HEK293 (cell line): ENCODE results near the gene CYP4Z1.
"Not testable (repeated sequence)": the region's sequence is repeated elsewhere in the genome, so short reads cannot be mapped to it uniquely, and the experiment has no call there.

Experiments used
- FEZF1 ChIP-seq: fragments of 450-650 bp; formaldehyde crosslinking; IDR thresholded peaks from 2 replicates; pipeline ENCODE4 v1.5.1; 2016; ENCODE audit warnings: missing biosample characterization, missing genetic modification characterization
- KLF16 ChIP-seq: fragments of 450-650 bp; formaldehyde crosslinking; IDR thresholded peaks from 2 replicates; pipeline ENCODE4 v1.5.1; 2017; ENCODE audit warnings: missing biosample characterization, missing genetic modification characterization
- ZNF10 ChIP-seq: fragments of 450-650 bp; formaldehyde crosslinking; IDR thresholded peaks from 2 replicates; pipeline ENCODE4 v1.5.1; 2017; ENCODE audit warnings: missing biosample characterization, missing genetic modification characterization
- ZNF112 ChIP-seq: fragments of 450-650 bp; formaldehyde crosslinking; IDR thresholded peaks from 2 replicates; pipeline ENCODE4 v1.5.0; 2017; ENCODE audit warnings: missing biosample characterization, missing genetic modification characterization
- ZNF184 ChIP-seq: fragments of 450-650 bp; IDR thresholded peaks from 2 replicates; pipeline ENCODE4 v1.5.1; 2018; ENCODE audit warnings: missing biosample characterization, mild to moderate bottlenecking, missing genetic modification characterization
- ZNF223 ChIP-seq: fragments of 450-650 bp; formaldehyde crosslinking; IDR thresholded peaks from 2 replicates; pipeline ENCODE4 v1.5.1; 2016; ENCODE audit warnings: missing biosample characterization, missing genetic modification characterization
- ZNF239 ChIP-seq: fragments of 450-650 bp; formaldehyde crosslinking; IDR thresholded peaks from 2 replicates; pipeline ENCODE4 v1.5.1; 2016; ENCODE audit warnings: missing biosample characterization, missing genetic modification characterization
- ZNF350 ChIP-seq: fragments of 450-650 bp; formaldehyde crosslinking; IDR thresholded peaks from 2 replicates; pipeline ENCODE4 v1.5.0; 2017; ENCODE audit warnings: missing biosample characterization, mild to moderate bottlenecking, missing genetic modification characterization
- ZNF560 ChIP-seq: fragments of 450-650 bp; formaldehyde crosslinking; IDR thresholded peaks from 2 replicates; pipeline ENCODE4 v1.5.1; 2017; ENCODE audit warnings: missing biosample characterization, missing genetic modification characterization, borderline replicate concordance
- ZNF629 ChIP-seq: fragments of 450-650 bp; formaldehyde crosslinking; IDR thresholded peaks from 2 replicates; pipeline ENCODE4 v1.5.1; 2017; ENCODE audit warnings: missing biosample characterization, missing genetic modification characterization
- TF ChIP-seq, protein P1 (sequence below): fragments of 450-650 bp; formaldehyde crosslinking; IDR thresholded peaks from 2 replicates; pipeline ENCODE4 v1.5.1; 2016; ENCODE audit warnings: missing biosample characterization, missing genetic modification characterization
- TF ChIP-seq, protein P2 (sequence below): fragments of 450-650 bp; formaldehyde crosslinking; optimal IDR thresholded peaks from 2 replicates; pipeline ENCODE3; 2016; ENCODE audit warnings: missing biosample characterization, mild to moderate bottlenecking, missing genetic modification characterization

DNA sequence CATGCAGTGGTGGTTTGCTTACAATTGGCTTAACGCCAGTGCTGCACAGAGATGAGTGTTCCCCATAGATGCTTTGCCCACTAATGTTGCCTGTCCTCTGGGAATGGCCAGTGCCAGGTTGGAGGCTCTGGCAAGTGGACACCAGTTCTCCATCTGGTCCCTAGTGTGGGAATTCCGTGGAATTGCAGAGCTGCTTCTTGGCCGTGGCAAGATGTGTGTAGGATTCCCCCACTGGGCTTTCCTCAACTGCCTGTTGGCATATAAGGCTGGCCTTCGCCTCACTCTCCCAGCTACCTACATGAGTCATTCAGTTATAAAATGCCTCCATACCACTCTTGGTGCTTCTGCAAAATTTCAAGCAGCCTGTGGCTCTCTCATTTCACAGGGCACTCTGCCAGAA, 2.0 kb downstream of the CYP4Z1 start:
- TF ChIP-seq, protein P1, sequence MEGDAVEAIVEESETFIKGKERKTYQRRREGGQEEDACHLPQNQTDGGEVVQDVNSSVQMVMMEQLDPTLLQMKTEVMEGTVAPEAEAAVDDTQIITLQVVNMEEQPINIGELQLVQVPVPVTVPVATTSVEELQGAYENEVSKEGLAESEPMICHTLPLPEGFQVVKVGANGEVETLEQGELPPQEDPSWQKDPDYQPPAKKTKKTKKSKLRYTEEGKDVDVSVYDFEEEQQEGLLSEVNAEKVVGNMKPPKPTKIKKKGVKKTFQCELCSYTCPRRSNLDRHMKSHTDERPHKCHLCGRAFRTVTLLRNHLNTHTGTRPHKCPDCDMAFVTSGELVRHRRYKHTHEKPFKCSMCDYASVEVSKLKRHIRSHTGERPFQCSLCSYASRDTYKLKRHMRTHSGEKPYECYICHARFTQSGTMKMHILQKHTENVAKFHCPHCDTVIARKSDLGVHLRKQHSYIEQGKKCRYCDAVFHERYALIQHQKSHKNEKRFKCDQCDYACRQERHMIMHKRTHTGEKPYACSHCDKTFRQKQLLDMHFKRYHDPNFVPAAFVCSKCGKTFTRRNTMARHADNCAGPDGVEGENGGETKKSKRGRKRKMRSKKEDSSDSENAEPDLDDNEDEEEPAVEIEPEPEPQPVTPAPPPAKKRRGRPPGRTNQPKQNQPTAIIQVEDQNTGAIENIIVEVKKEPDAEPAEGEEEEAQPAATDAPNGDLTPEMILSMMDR (tag by site-specific recombination): not testable (repeated sequence)
- TF ChIP-seq ZNF223, ZNF560, ZNF112, ZNF10, ZNF629, KLF16, ZNF350, FEZF1, ZNF184, ZNF239 (tag by site-specific recombination): not testable (repeated sequence)
- TF ChIP-seq, protein P2, sequence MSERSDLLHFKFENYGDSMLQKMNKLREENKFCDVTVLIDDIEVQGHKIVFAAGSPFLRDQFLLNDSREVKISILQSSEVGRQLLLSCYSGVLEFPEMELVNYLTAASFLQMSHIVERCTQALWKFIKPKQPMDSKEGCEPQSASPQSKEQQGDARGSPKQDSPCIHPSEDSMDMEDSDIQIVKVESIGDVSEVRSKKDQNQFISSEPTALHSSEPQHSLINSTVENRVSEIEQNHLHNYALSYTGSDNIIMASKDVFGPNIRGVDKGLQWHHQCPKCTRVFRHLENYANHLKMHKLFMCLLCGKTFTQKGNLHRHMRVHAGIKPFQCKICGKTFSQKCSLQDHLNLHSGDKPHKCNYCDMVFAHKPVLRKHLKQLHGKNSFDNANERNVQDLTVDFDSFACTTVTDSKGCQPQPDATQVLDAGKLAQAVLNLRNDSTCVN (tag by site-specific recombination): not testable (repeated sequence)
